WTC11 (cell line): ENCODE data around the gene NPAS3.

ENCODE experiments used
- NFYB ChIP-seq: sonication (generic); formaldehyde crosslinking; conservative IDR thresholded peaks from 2 replicates; pipeline ENCODE4 v1.8.0; 2022; ENCODE audit warnings: low read depth, missing genetic modification reagents
- RORB ChIP-seq: fragments of 250-450 bp; sonication (Bioruptor Pico); IDR thresholded peaks from 2 replicates; pipeline ENCODE4 v1.9.0; 2021; ENCODE audit warnings: mild to moderate bottlenecking
- TF ChIP-seq, protein P1 (sequence below): sonication (generic); formaldehyde crosslinking; IDR thresholded peaks from 2 replicates; pipeline ENCODE4 v1.8.0; 2022; ENCODE audit warnings: mild to moderate bottlenecking, missing genetic modification reagents
- TF ChIP-seq, protein P2 (sequence below): fragments of 250-450 bp; sonication (Bioruptor Pico); IDR thresholded peaks from 2 replicates; pipeline ENCODE4 v1.9.0; 2021; ENCODE audit warnings: mild to moderate bottlenecking, borderline replicate concordance
- TF ChIP-seq, protein P3 (sequence below): fragments of 200-600 bp; IDR thresholded peaks from 2 replicates; pipeline ENCODE4 v1.8.0; 2022; ENCODE audit warnings: antibody characterized with exemption
- TF ChIP-seq, protein P4 (sequence below): sonication (generic); formaldehyde crosslinking; IDR thresholded peaks from 2 replicates; pipeline ENCODE4 v1.8.1; 2023; ENCODE audit warnings: mild to moderate bottlenecking, missing genetic modification reagents, moderate library complexity

DNA sequence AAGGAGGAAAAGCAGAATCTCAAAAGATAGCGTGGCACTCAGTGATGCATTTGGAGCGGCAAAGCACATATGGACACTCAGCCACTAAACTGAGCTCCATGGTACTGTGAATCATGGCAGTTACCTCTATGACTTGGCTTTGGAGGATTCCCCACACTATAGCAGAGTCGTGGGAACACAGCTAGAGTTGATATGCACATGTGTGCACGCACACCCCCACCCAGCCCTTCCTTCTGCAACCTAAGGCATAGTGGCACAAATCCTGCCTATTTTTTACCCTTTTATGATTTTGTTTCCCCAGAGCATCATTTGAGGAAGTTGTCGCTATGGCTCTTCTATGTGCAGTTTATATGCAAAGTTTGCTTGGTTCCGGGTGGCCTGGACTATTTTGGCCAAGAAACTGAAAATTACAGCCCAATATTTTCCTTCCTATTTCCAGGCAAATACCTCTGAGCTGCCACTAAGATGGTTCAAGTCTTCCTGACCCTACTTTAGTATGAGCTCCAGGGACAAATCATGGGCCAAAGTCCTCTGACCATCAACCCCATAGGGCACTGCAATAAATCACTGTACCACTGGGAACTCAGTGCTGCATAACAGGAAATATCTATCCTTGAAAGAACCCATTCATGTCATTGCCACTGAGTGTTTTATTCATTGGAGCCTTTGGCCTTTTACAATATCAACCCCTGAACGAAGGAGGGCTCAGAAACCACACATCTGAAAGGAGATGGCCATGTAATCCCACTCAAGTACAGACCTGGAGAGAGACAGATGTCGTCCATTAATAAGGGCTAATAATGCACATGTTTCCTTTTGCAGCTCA lies 834.7 kb downstream of the NPAS3 start:
- TF ChIP-seq, protein P1, sequence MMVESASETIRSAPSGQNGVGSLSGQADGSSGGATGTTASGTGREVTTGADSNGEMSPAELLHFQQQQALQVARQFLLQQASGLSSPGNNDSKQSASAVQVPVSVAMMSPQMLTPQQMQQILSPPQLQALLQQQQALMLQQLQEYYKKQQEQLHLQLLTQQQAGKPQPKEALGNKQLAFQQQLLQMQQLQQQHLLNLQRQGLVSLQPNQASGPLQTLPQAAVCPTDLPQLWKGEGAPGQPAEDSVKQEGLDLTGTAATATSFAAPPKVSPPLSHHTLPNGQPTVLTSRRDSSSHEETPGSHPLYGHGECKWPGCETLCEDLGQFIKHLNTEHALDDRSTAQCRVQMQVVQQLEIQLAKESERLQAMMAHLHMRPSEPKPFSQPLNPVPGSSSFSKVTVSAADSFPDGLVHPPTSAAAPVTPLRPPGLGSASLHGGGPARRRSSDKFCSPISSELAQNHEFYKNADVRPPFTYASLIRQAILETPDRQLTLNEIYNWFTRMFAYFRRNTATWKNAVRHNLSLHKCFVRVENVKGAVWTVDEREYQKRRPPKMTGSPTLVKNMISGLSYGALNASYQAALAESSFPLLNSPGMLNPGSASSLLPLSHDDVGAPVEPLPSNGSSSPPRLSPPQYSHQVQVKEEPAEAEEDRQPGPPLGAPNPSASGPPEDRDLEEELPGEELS (CRISPR knock-in tag) = no peak
- TF ChIP-seq, protein P2, sequence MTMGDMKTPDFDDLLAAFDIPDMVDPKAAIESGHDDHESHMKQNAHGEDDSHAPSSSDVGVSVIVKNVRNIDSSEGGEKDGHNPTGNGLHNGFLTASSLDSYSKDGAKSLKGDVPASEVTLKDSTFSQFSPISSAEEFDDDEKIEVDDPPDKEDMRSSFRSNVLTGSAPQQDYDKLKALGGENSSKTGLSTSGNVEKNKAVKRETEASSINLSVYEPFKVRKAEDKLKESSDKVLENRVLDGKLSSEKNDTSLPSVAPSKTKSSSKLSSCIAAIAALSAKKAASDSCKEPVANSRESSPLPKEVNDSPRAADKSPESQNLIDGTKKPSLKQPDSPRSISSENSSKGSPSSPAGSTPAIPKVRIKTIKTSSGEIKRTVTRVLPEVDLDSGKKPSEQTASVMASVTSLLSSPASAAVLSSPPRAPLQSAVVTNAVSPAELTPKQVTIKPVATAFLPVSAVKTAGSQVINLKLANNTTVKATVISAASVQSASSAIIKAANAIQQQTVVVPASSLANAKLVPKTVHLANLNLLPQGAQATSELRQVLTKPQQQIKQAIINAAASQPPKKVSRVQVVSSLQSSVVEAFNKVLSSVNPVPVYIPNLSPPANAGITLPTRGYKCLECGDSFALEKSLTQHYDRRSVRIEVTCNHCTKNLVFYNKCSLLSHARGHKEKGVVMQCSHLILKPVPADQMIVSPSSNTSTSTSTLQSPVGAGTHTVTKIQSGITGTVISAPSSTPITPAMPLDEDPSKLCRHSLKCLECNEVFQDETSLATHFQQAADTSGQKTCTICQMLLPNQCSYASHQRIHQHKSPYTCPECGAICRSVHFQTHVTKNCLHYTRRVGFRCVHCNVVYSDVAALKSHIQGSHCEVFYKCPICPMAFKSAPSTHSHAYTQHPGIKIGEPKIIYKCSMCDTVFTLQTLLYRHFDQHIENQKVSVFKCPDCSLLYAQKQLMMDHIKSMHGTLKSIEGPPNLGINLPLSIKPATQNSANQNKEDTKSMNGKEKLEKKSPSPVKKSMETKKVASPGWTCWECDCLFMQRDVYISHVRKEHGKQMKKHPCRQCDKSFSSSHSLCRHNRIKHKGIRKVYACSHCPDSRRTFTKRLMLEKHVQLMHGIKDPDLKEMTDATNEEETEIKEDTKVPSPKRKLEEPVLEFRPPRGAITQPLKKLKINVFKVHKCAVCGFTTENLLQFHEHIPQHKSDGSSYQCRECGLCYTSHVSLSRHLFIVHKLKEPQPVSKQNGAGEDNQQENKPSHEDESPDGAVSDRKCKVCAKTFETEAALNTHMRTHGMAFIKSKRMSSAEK (CRISPR knock-in tag) = no peak
- TF ChIP-seq RORB (CRISPR knock-in tag) (no peak), NFYB (CRISPR knock-in tag) (no peak)
- TF ChIP-seq, protein P3, sequence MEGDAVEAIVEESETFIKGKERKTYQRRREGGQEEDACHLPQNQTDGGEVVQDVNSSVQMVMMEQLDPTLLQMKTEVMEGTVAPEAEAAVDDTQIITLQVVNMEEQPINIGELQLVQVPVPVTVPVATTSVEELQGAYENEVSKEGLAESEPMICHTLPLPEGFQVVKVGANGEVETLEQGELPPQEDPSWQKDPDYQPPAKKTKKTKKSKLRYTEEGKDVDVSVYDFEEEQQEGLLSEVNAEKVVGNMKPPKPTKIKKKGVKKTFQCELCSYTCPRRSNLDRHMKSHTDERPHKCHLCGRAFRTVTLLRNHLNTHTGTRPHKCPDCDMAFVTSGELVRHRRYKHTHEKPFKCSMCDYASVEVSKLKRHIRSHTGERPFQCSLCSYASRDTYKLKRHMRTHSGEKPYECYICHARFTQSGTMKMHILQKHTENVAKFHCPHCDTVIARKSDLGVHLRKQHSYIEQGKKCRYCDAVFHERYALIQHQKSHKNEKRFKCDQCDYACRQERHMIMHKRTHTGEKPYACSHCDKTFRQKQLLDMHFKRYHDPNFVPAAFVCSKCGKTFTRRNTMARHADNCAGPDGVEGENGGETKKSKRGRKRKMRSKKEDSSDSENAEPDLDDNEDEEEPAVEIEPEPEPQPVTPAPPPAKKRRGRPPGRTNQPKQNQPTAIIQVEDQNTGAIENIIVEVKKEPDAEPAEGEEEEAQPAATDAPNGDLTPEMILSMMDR = no peak
- TF ChIP-seq, protein P4, sequence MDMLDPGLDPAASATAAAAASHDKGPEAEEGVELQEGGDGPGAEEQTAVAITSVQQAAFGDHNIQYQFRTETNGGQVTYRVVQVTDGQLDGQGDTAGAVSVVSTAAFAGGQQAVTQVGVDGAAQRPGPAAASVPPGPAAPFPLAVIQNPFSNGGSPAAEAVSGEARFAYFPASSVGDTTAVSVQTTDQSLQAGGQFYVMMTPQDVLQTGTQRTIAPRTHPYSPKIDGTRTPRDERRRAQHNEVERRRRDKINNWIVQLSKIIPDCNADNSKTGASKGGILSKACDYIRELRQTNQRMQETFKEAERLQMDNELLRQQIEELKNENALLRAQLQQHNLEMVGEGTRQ (CRISPR knock-in tag) = no peak
